GM19023 (cell line): ENCODE data around the gene GARNL3.

Experiments used
- ATAC-seq: cut with Tn5 transposase; IDR thresholded peaks from one replicate; pipeline ENCODE4 v1.9.1; 2021; ENCODE audit warnings: mild to moderate bottlenecking, moderate library complexity; ENCODE audit not compliant: unreplicated experiment

The GARNL3 gene

GRCh38 chr9:127305838-127306226 lies 41.3 kb downstream of the GARNL3 start:
- no peak for ATAC-seq

DNA sequence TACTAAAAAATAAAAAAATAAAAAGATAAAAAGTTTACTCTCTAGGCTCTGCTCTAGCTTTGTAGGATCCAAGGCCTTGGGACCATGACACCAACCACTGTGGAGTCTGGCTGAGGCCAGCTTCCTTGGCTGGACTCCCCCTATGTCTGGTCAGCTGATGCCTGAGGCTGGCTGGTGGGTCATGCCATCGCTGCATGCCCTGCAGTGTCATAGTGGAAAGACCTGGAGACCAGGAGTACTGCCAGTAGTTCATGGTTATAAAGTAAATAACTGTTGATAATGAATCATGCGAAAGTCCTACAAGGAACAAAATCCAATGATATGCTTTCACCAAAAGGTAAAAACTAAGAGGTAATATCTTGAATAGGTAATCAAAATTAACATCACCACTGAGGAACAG lies 43.2 kb downstream of the GARNL3 start:
- no peak for ATAC-seq

GRCh38 chr9:127308652-127309434 lies 44.3 kb downstream of the GARNL3 start:
- no peak for ATAC-seq

- ATAC-seq: no peak
Measured at GRCh38 chr9:127309715-127310114, 45.1 kb downstream of the GARNL3 start.

DNA sequence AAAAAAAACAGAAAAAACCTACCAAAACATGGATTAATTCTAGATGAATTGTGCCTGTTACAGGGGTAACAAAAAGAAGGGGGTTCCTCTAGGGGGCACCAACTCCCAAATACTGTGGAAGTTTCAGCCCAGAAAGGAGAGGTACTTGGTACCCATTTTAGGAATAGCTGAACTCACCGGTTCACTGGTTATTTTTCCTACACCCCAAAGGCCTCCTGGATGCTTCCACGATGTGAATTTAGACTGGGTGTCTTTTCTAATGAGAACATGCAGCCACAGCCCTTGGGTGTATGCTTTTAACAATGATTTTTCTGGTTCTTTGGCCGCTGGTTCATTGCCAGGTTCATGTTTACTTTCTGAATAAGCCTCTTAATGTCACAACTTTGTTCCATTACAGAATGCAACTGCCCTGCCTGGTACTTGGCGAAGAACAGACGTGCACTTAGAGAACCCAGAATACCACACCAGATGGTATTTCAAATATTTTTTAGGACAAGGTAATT lies 46.7 kb downstream of the GARNL3 start:
- ATAC-seq: no peak

DNA sequence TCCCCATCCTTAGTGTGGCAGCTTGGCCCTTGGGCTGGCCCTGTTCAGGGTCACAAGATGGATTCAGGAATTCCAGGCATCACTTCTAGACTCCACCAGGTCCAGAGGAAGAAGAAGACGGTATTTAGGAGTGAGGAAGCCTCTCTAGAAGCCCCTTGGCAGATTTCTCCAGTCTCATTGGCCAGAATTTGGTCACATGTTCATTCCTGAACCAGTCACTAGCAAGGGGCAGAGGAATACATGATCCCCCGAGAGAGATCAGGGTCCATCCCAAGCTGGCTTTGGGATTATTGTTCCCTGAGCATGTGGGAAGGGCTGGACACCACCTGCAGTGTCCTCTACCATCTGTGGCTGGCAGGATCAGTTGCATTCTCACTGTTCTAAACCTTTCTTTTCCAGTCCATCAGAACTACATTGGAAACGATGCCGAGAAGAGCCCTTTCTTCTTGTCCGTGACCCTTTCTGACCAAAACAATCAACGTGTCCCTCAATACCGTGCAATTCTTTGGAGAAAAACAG lies 48.5 kb downstream of the GARNL3 start:
- no peak for ATAC-seq

DNA sequence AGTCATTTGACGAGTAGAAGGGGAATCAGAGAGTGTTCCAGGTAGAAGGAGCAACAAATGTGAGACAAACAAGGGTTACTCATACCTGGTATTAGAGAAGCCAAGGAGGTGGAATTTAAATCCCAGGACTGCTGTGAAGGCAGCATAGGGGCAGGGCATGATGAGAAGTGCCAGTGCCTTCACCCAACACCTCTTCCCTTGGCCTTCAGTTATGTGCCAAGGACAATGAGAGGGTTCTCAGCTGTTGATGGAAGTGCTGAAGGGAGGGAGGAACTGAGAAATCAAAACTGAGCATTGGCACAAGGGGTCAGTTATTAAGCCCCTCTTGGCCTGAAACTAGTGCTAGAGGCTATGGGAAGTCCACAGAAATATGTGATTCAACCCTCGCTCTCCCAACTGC lies 50.3 kb downstream of the GARNL3 start:
- no peak for ATAC-seq

DNA sequence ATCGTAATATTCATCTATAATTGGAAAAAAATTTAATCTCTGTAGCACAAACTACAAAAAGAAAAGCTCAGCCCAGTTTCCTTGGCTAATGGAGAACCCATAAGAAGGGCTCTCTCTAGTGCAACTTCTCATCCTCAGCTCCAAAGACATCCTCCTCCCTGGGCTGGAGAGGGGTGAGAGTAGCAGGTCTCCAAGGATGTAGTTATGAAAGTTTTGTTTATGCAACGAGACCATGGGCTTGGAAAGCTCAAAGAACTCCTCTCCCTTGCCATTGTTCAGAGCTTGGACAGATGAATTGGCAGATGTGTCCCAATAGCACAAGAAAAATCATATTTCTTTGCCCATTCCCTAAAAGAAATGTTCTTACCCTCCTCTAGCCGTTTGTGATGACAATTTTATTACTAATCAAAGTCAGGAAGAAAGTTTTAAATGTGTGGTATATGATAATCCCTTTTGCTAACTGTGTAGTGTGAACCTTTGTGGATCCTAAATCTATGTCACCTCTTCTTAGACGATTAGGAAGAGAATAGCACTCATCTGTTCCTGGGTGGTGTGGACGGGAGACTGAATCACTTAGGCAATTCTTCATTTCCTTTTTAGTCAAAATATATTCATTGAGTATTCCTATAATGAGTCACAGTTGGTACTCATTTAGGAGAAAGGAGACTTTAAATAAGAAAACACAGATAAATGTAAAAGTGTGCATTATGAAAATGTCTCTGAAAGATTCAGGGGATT lies 52.2 kb downstream of the GARNL3 start:
- no peak for ATAC-seq

- no peak for ATAC-seq
Measured at GRCh38 chr9:127318651-127319167, 54.1 kb downstream of the GARNL3 start.

DNA sequence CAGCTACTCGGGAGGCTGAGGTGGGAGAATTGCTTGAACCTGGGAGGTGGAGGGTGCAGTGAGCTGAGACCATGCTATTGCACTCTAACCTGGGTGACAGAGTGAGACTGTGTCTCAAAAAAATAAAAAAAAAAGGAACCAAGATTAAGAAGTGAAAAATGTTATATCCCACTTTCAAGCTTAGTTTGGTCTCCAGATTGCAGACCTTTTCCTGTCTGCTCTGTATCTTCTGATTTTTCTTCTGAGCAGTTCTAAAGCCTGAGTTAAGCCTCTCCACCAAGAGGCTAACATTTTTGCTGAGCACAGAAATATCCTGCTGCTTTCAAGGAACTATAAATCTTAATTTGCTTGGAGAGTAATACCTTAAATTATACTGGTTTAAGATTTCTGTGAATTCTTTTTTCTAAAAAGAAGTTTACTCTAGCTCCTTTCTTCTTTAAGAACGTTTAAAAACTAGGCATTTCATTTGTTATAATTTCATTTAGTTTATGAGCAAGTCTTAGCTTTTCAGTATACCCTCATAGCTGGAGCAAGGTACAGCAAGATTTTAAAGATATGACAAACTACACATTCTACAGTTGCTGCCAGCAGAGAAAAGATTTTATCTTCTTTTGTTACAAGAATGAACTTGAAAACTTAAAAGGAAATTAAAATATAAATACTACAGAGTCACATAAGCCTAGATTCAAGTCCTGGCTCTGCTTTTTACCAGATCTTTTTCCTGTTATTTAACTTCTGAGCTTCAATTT lies 55.0 kb downstream of the GARNL3 start:
- no peak for ATAC-seq

DNA sequence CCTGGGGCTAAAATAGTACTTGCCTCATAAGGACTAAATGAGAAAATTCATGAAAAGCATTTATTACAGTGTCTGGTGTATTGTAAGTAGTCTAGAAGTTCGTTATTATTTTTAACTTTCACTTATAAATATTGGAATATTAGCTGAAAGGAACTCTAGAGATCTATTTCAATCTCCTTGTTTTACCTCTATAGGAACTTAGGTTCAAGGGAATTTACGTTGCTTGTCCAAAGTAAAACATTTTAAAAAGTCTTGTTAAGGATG lies 55.5 kb downstream of the GARNL3 start:
- no peak for ATAC-seq

DNA sequence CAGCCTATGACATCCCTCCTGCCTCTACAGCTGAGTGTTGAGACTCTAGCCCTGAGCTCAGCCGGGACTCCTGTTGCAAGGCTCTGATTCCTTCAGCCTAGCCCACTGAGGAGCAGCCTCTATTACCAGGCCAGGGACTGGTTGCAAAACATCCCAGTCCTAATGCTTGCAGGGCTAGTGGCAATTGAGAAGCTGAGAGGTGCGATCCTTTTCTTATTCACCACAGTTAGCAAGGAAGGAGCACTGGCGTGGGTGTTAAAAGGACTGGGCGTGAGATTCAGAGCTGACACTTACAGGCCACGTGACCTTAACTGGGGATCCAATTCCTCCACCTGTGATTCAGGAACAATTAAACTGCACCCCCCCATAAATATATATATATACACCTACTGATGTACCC lies 58.8 kb downstream of the GARNL3 start:
- ATAC-seq: no peak

- no peak for ATAC-seq
Measured at GRCh38 chr9:127330501-127330900, 65.9 kb downstream of the GARNL3 start.

- ATAC-seq: no peak
Measured at GRCh38 chr9:127333221-127334064, 68.9 kb downstream of the GARNL3 start.

DNA sequence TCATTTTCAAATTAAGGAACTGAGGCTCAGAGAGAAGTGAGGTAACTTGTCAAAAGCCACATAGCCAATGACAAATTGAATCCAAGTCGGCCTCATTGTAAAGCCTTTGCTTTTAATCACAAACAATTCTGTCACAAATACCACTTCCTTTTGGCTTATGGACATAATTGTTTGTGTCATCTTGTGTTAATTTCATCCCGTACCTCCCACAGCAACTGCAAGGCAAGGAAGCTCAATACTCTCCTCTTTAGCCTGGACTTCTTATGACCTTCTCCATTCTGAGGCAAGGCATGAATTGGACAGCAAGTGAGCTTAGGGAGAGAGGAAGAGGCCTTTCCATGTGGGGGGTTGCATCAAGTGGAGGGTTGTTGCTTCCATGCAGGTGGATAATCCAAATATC lies 70.2 kb downstream of the GARNL3 start:
- ATAC-seq: no peak

DNA sequence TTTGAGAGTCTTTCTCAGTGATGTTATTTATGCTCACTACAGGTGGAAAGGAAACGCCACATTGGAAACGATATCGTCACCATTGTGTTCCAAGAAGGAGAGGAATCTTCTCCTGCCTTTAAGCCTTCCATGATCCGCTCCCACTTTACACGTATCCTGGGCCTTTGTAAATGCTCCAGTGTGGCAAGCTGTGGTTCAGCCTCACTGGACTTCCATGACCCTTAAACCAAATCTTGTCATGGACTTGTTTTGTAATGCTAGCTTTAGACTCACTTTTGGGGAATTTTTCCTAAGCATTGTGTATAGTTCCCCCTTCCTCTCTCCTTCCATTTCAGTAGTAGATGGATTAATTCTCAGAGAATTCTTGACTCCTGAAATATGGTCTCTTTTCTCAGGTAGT lies 71.5 kb downstream of the GARNL3 start:
- ATAC-seq: no peak

- no peak for ATAC-seq
Measured at GRCh38 chr9:127336506-127337352, 72.2 kb downstream of the GARNL3 start.

GRCh38 chr9:127340721-127341120 lies 76.1 kb downstream of the GARNL3 start:
- no peak for ATAC-seq

DNA sequence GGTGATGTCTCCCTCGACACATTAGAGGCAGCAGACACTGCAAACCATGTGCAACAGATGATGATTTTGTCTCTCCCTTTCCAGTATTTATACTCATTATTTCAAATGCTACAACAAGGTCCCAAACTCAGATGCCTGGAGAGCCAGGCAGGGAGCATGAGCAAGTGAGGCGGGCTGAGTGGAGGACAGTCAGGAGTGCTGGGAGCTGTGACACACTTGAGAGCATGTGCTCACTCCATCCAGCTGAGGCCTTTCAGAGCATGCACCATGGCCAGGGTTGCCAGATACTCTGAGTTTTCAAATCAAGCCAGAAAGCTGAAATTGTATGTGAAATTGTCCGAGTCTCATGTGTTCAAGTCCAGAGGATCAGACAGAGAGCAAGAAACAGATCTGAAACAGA lies 76.6 kb downstream of the GARNL3 start:
- ATAC-seq: no peak
